ENCODE data around the gene ZBTB24. TPM values are rescaled to one million over a fixed set of nuclear protein-coding genes. Genes with fewer than 3 reads are reported as not detected.

Gene ZBTB24
- polyA plus RNA-seq, 2 of the 4 experiments (the other 2 are of a cell fraction) = 4.5 to 5.4 TPM

- TF ChIP-seq EHMT2 (IDR thresholded peaks at IDR 0.05; ENCODE audit: low read depth) = no peak
- no peak for TF ChIP-seq CTCF (IDR thresholded peaks at IDR 0.05)
These were observed 13.2 kb upstream of the ZBTB24 start (continued) for GRCh38 chr6:109496036-109496772.

- 100% methylated on average over 1 of the region's 1 CpG for WGBS (ENCODE audit: missing lambda C conversion rate)
- Histone ChIP-seq H3K4me2 (no peak overlapping the region), H3K4me3 (no peak overlapping the region), H3K9me3 (no peaks in the 10 kb centered on the region), H3K4me1 (no peaks in the 10 kb centered on the region), H3K27ac (no peak overlapping the region)
- ChIA-PET CTCF (no interaction called here), POLR2A (no interaction called here)
- ATAC-seq = no peak
- no peak for DNase-seq (ENCODE audit: low read depth in 1 of 2, low spot score in 1 of 2)
- no peak for TF ChIP-seq ZNF302 (CRISPR knock-in tag; IDR thresholded peaks at IDR 0.05)
- TF ChIP-seq FOXS1 (CRISPR knock-in tag; IDR thresholded peaks at IDR 0.05) = no peak
- TF ChIP-seq JUNB (IDR thresholded peaks at IDR 0.05) = no peak
- TF ChIP-seq MAZ (IDR thresholded peaks at IDR 0.05; ENCODE audit: borderline replicate concordance, low read depth, low read length) = no peak
- TF ChIP-seq HMGXB4 (CRISPR knock-in tag; IDR thresholded peaks at IDR 0.05; ENCODE audit: borderline replicate concordance) = no peak
- no peak for TF ChIP-seq KDM1A (IDR thresholded peaks at IDR 0.05; ENCODE audit: low read depth)
- TF ChIP-seq HES2 (IDR thresholded peaks at IDR 0.05) = no peak
- no peak for TF ChIP-seq CEBPB (IDR thresholded peaks at IDR 0.05)
- TF ChIP-seq HOXA7 (CRISPR knock-in tag; IDR thresholded peaks at IDR 0.05) = no peak
- no peak for TF ChIP-seq ZSCAN20 (CRISPR knock-in tag; IDR thresholded peaks at IDR 0.05)
- no peak for TF ChIP-seq PHF8 (IDR thresholded peaks at IDR 0.05; ENCODE audit: borderline replicate concordance, low read depth)
- no peak for TF ChIP-seq E2F6 (IDR thresholded peaks at IDR 0.05; ENCODE audit: borderline replicate concordance, low read depth)
- no peak for TF ChIP-seq HOXB13 (CRISPR knock-in tag; IDR thresholded peaks at IDR 0.05; ENCODE audit: low read depth)
- TF ChIP-seq TP53 (CRISPR knock-in tag; IDR thresholded peaks at IDR 0.05) = no peak
- TF ChIP-seq ZFP36 (IDR thresholded peaks at IDR 0.05; ENCODE audit: borderline replicate concordance, partially characterized antibody) = no peak
- no peak for TF ChIP-seq FOSL2 (IDR thresholded peaks at IDR 0.05)
- TF ChIP-seq FOSL2 (CRISPR knock-in tag; IDR thresholded peaks at IDR 0.05) = no peak
- FAIRE-seq = no peak
These were observed 10.8 kb upstream of the ZBTB24 start for GRCh38 chr6:109493865-109494264.

GRCh38 chr6:109491207-109491938 lies 8.4 kb upstream of the ZBTB24 start:
- Histone ChIP-seq H3K9me3 (no peaks in the 10 kb centered on the region), H3K4me3 (no peak overlapping the region), H3K4me1 (no peaks in the 10 kb centered on the region), H3K4me2 (no peak overlapping the region), H3K27ac (no peak overlapping the region)
- peak in 1 of 2 experiments; percentile 47; a peak in 2 of 6 replicates for ATAC-seq
- no peak for FAIRE-seq
- POLR2A ChIA-PET = no interaction called here
- TF ChIP-seq MAFK (IDR thresholded peaks at IDR 0.05; ENCODE audit: partially characterized antibody) (peak; percentile 17), PHF8 (IDR thresholded peaks at IDR 0.05; ENCODE audit: borderline replicate concordance, low read depth) (no peak)
- WGBS (ENCODE audit: missing lambda C conversion rate) = 42% methylated on average over 5 of the region's 5 CpGs
- no peak for DNase-seq (ENCODE audit: low read depth in 1 of 2, low spot score in 1 of 2)
- CTCF ChIA-PET = interaction anchor here (1.0 kb wide), 1 partner anchor 50 kb away, joined by 3 read pairs; no protein-coding TSS in a partner anchor

All from A549 (cell line).